Measurements from ENCODE around the gene NUDT19. TPM values are rescaled to one million over a fixed set of nuclear protein-coding genes. Genes with fewer than 3 reads are reported as not detected.

Gene NUDT19
- total and polyA plus RNA-seq, 9 of the 15 experiments (the other 6 are each of a cell fraction or from before 2014, with no cell fraction given) = 9.6 to 38.6 (median 14.4) TPM

DNA sequence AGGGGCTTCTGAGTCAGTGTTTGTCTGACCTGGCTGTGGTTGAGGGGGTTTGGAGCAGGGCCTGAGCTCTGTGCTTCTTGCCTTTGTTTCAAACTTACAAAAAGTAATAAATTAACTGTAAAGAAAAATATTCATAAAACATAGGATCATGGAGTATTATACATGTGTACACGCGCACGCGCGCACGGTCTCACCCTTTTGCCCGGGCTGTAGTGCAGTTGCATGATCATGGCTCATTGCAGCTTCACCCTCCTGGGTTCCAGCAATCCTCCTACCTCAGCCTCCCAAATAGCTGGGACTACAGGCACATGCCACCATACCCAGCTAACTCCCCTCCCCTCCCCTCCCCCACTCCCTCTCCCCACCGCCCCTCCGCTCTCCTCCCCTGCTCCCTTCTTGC is 51.4 kb downstream of the NUDT19 start (continued):
- TF ChIP-seq, protein P1, sequence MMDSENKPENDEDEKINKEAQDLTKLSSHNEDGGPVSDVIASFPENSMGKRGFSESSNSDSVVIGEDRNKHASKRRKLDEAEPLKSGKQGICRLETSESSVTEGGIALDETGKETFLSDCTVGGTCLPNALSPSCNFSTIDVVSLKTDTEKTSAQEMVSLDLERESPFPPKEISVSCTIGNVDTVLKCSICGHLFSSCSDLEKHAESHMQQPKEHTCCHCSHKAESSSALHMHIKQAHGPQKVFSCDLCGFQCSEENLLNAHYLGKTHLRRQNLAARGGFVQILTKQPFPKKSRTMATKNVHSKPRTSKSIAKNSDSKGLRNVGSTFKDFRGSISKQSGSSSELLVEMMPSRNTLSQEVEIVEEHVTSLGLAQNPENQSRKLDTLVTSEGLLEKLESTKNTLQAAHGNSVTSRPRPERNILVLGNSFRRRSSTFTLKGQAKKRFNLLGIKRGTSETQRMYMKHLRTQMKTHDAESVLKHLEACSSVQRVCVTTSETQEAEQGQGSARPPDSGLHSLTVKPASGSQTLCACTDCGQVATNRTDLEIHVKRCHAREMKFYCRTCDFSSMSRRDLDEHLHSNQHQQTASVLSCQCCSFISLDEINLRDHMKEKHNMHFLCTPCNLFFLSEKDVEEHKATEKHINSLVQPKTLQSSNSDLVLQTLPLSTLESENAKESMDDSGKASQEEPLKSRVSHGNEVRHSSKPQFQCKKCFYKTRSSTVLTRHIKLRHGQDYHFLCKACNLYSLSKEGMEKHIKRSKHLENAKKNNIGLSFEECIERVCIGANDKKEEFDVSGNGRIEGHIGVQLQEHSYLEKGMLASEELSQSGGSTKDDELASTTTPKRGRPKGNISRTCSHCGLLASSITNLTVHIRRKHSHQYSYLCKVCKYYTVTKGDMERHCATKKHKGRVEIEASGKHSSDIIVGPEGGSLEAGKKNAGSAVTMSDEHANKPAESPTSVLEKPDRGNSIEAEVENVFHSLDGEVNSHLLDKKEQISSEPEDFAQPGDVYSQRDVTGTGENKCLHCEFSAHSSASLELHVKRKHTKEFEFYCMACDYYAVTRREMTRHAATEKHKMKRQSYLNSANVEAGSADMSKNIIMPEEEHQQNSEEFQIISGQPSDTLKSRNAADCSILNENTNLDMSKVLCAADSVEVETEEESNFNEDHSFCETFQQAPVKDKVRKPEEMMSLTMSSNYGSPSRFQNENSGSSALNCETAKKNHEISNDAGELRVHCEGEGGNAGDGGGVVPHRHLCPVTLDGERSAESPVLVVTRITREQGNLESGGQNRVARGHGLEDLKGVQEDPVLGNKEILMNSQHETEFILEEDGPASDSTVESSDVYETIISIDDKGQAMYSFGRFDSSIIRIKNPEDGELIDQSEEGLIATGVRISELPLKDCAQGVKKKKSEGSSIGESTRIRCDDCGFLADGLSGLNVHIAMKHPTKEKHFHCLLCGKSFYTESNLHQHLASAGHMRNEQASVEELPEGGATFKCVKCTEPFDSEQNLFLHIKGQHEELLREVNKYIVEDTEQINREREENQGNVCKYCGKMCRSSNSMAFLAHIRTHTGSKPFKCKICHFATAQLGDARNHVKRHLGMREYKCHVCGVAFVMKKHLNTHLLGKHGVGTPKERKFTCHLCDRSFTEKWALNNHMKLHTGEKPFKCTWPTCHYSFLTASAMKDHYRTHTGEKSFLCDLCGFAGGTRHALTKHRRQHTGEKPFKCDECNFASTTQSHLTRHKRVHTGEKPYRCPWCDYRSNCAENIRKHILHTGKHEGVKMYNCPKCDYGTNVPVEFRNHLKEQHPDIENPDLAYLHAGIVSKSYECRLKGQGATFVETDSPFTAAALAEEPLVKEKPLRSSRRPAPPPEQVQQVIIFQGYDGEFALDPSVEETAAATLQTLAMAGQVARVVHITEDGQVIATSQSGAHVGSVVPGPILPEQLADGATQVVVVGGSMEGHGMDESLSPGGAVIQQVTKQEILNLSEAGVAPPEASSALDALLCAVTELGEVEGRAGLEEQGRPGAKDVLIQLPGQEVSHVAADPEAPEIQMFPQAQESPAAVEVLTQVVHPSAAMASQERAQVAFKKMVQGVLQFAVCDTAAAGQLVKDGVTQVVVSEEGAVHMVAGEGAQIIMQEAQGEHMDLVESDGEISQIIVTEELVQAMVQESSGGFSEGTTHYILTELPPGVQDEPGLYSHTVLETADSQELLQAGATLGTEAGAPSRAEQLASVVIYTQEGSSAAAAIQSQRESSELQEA (IDR thresholded peaks at IDR 0.05; ENCODE audit: low read depth) = no peak
- TF ChIP-seq ARHGAP35 (IDR thresholded peaks at IDR 0.05; ENCODE audit: partially characterized antibody) (no peak), ZNF239 (CRISPR knock-in tag; IDR thresholded peaks at IDR 0.05) (no peak), RUNX1 (IDR thresholded peaks at IDR 0.05; ENCODE audit: low read depth) (no peak), ZFP36 (IDR thresholded peaks at IDR 0.05; ENCODE audit: low read depth, low read length, partially characterized antibody) (no peak), SPI1 (IDR thresholded peaks at IDR 0.05; ENCODE audit: borderline replicate concordance, low read depth, low read length) (no peak)

All from K562 (cell line).